GM18870 (cell line): ENCODE data around the gene UTP11.

Experiments used
- ATAC-seq: cut with Tn5 transposase; IDR thresholded peaks from one replicate; pipeline ENCODE4 v1.9.1; 2021; ENCODE audit warnings: moderate library complexity; ENCODE audit not compliant: unreplicated experiment

Gene UTP11

GRCh38 chr1:38045401-38046332 lies 33.1 kb downstream of the UTP11 start:
- no peak for ATAC-seq

- no peak for ATAC-seq
These were observed 33.9 kb downstream of the UTP11 start, which contains the start of gene POU3F1 for GRCh38 chr1:38046333-38046883. TSS of gene POU3F1 (minus strand) at chr1:38046793. CDS start at chr1:38046743, 50 bp downstream.

GRCh38 chr1:38046884-38047602 lies 34.5 kb downstream of the UTP11 start:
- no peak for ATAC-seq

GRCh38 chr1:38047603-38048141 lies 35.1 kb downstream of the UTP11 start:
- no peak for ATAC-seq

- no peak for ATAC-seq
These were observed 38.0 kb downstream of the UTP11 start for GRCh38 chr1:38050397-38051078.

GRCh38 chr1:38051079-38051543 lies 38.6 kb downstream of the UTP11 start:
- ATAC-seq: no peak

- ATAC-seq: peak; percentile 43
These were observed 40.3 kb downstream of the UTP11 start for GRCh38 chr1:38052750-38053415.

- ATAC-seq: no peak
These were observed 41.0 kb downstream of the UTP11 start for GRCh38 chr1:38053416-38054091.

GRCh38 chr1:38055398-38055797 lies 42.9 kb downstream of the UTP11 start:
- no peak for ATAC-seq

GRCh38 chr1:38055965-38056364 lies 43.4 kb downstream of the UTP11 start:
- ATAC-seq: no peak

- ATAC-seq: no peak
These were observed 47.2 kb downstream of the UTP11 start for GRCh38 chr1:38059635-38060250.

GRCh38 chr1:38060498-38060897 lies 48.0 kb downstream of the UTP11 start:
- no peak for ATAC-seq

GRCh38 chr1:38061290-38061689 lies 48.8 kb downstream of the UTP11 start:
- ATAC-seq: no peak

- ATAC-seq: no peak
These were observed 49.4 kb downstream of the UTP11 start for GRCh38 chr1:38061883-38062328.

GRCh38 chr1:38062361-38063288 lies 50.1 kb downstream of the UTP11 start:
- ATAC-seq: no peak

GRCh38 chr1:38063616-38064015 lies 51.1 kb downstream of the UTP11 start:
- no peak for ATAC-seq

- no peak for ATAC-seq
These were observed 51.8 kb downstream of the UTP11 start for GRCh38 chr1:38064197-38064903.
